Loucy (cell line): ENCODE measurements around the gene GSG1.

Experiments
- CTCF ChIP-seq: fragments of 200-600 bp; sonication (generic); conservative IDR thresholded peaks from 2 replicates; pipeline ENCODE4 v1.5.1; 2014; ENCODE audit warnings: mild to moderate bottlenecking, antibody characterized with exemption, low read length
- EZH2phosphoT487 ChIP-seq: fragments of 200-600 bp; IDR thresholded peaks from 2 replicates; pipeline ENCODE4 v1.6.1; 2018; ENCODE audit warnings: antibody characterized with exemption, mild to moderate bottlenecking, moderate library complexity, borderline replicate concordance

- TF ChIP-seq CTCF (no peak), EZH2phosphoT487 (no peak)
Measured at GRCh38 chr12:13060581-13060980, 42.9 kb downstream of the GSG1 start.
